Stimulated activated CD8-positive, alpha-beta memory T cell treated with anti-CD3 and anti-CD28 coated beads, Interleukin-7, amount 100 ng/mL, for 24 hours (primary cell): Measurements from ENCODE around the gene LUZP2.

Experiments
- DNase-seq: peaks from one replicate; pipeline ENCODE4 v3.0.0-alpha.2; 2020; ENCODE audit warnings: low read depth

The LUZP2 gene

DNA sequence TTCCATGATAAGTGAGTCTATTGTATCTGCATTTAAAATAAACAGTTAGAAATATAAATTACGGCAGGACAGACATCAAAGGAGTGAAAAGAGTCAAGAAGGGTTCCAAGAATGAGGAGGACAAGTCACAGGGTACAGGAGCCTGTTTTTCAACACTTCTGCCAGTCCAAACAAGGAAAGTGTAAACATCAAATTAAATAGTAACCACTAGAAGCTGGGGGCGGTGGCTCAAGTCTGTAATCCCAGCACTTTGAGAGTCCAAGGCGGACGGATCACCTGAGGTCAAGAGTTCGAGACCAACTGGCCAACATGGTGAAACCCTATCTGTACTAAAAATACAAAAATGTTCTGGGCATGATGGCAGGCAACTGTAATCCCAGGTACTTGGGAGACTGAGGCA lies 219.6 kb downstream of the LUZP2 start:
- DNase-seq, result no peak

DNA sequence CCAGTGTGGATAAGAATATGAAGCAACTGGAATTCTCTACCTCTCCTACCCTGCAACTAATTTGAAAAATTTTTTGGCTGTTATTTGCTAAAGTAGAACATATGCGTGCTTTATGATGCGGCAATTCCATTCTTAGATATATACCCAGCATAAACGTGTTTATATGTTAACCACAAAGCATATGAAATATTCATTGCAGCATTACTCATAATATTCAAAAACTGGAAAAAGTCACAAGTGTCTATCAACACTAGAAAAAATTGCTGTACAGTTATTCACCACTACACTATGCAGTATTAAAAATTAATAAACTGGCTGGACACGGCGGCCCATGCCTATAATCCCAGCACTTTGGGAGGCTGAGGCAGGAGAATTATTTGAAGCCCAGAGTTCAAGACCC lies 226.4 kb downstream of the LUZP2 start:
- no peak for DNase-seq

DNA sequence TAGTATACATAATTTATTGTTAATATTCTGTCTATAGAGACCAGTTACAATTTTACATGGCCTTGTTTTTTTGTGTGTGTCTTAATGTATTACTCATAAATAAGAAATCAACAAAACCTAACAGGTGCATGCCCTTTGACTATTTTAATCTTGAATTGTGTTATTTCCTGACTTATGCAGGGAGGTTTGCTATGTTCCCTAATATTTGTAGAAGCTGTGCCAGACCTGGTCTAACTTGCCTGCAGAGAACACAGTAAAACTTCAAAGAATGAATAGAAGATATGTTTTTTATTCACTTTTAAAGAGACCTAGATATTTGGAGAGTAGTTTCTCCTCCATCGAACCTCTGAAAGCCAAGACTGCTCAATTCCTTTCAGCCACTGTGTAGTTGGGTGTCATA lies 234.7 kb downstream of the LUZP2 start:
- DNase-seq, result no peak

DNA sequence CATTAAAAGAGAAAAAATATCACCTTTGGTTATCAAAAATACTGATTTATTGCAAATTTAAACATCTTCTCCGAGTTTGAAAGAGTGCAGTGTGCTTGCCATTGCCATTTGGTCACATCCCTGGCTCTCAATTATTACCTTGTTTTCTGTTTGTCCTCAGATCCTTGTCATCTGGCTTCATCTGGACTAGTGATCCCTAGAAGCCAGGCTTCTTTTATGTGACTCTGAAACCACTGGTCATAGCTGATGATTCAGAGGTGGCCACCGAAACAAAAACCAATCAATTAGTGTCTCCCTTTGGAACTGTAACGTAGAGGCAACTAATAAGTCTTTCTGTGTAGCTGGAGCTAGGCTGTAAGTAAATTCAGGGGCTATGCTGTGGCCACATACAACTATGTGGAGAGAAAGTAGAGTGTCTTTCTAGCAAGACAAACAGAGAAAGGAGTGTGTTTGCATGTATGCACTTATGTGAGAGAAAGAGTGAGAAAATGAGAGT lies 237.9 kb downstream of the LUZP2 start:
- DNase-seq, result no peak

DNA sequence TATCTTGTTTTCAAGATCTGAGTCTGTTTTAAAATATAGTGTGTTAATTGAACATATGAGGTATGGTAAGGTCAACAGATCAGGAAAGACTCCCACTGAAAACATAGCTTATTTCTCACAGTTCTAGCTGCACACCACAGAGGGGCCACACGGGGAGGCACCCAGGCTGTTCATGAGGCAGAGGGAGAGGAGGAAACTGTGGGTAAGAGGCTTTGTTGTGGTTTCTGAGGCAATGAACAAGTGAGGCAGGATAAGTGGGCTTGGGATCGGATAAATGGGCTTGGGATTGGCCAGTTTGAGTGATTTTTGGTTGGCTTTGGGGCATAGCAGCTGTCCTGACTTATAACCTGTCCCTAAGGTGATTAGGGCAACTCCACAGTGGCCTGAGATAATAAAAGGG lies 242.1 kb downstream of the LUZP2 start:
- DNase-seq, result no peak

DNA sequence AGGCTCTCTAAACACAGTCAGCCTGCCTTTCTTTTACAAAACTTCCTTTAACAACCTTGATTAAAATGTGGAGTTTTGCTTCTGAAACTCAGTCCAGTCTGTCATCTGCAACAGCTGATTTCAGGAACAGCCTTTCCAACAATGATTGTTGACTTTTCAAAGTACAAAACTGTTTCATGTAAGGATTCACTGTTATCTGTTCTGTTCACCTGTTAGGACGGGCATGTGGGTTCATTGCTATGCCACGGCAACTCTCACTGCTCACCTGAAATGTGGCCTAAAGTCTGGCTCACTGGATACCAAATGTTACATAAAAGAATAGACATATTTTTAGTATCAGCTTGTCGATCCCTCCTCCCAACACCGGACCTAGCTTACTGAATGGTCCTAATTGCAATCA lies 242.8 kb downstream of the LUZP2 start:
- DNase-seq, result no peak

DNA sequence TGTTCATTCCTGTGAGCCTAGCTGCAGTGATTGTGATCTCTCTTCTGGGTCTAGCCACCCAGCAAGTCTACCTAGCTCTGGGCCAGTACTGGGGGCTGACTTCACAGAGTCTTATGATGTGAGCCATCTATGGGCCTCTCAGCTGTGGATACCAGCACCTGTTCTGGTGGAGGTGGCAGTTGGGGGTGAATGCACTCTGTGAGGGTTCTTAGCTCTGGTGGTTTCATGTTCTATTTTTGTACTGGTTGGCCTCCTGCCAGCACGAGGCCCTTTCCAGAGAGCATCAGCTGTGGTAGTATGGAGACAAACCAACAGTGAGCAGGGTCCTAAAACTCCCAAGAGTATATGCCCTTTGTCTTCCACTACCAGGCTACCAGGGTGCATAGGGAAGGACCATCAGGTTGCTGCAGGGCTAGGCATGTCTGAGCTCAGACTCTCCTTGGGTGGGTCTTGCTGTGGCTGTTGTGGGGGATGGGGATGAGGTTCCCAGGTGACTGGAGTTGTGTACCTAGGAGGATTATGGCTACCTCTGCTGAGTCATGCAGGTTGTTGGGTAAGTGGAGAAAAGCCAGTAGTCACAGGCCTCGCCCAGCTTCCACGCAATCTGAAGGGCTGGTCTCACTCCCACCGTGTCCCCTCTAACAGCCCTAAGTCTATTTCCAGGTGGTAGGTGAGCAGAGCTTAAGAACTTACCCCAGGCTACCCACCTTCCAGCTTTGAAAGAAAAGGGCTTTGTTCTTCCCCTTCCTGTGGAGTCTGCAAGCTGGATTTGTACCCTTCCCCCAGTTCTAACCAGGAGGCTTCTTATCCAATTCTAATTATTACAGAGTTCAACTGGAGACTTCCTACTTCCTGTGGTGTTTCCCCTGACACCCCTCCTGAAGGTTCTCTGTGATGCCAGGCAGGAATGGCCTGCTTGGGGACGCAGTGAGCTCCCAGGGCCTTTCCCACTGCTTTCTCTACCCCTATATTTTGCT lies 250.7 kb downstream of the LUZP2 start:
- no peak for DNase-seq

DNA sequence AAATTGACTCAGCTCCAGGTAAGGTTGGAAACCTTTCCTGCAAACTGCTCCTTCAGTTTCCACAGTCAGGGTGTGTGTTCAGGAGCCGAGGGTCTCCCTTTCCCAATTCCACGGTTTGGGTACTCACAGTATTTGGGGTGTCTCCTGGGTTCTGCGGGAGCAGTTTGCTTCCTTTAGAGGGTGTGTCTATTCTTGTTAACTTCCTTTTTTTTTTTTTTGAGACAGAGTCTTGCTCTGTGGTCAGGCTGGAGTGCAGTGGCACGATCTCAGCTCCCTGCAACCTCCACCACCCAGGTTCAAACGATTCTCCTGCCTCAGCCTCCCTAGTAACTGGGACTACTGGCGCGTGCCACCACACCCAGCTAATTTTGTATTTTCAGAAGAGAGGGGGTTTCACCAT lies 251.4 kb downstream of the LUZP2 start:
- DNase-seq, result no peak

DNA sequence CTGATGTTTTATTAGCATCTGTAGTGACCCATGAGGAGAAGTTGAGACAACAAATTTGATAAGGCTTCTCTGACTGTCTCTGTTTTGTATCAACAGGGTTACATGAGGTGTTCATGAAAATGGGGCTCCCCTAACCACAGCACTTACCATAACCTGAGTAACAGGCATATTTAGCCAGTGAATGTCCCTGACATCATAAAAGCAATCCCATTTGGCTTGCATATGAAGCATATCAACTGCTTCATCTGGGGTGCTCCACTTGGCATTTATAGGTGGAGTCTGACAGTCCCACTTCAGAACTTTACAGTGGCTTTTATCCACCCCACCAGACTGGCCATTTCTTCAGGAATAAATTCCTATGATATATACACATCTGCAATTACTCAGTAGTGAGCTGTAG lies 257.6 kb downstream of the LUZP2 start:
- no peak for DNase-seq

DNA sequence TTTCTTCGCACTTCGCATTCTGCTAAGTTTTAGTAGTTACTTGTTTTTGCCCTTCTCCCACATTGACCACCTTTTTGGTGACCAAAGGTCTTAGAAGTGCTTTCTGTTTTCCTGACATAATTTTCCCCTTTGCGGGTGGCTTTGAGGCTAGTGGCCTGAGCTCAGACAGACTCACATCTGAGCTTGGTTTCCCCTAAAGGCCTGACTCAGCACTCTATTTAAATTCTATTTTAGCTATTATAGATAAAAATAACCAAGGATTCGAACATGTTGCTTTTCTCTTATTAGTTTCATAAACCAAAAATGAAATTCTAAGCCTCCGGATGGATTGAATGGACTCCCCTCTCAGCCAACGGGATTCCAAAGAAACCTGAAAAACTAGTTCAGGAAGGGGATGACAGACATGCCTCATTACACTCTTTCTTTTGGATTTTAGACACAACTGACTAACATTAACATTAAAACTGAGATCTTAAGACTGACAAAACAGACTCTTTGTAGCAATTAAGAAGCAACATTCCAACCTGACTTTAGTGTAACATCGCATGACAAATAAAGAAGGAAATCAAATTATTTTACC lies 258.5 kb downstream of the LUZP2 start:
- DNase-seq, result no peak

DNA sequence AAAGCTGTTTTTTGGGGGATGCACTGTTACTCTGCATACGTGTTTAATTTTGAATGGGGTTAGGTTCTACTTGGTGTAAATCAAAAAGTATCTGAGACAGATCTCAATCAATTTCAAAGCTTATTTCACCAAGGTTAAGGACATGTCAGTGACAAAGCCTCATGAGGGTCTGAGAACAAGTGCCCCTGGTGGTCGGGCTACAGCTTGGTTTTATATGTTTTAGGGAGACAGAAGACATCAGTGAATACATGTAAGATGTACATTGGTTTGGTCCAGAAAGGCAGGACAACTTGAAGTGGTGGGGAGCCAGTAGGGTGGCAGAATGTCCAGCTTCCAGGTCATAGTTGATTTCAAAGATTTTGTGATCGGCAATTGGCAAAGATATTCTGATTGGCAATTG lies 262.9 kb downstream of the LUZP2 start:
- DNase-seq, result no peak

DNA sequence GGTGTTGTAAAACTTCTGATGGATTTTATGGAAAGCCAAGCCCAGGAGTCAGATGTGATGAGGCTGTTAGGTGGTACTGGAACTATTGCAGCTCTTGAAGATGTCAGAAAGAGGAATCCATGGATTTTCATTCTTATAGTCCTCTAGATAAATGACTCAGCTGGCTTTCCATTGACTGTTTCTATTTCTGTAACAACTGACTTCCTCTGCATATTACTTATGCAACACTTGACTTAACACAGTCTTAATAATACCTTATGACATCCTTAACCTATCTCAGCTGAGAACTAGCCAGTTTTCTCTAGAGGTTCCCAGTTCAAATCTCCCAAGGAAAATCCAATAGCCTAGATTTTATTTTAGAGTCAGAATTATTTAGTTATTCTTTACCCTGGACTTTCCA lies 263.8 kb downstream of the LUZP2 start:
- DNase-seq, result no peak

DNA sequence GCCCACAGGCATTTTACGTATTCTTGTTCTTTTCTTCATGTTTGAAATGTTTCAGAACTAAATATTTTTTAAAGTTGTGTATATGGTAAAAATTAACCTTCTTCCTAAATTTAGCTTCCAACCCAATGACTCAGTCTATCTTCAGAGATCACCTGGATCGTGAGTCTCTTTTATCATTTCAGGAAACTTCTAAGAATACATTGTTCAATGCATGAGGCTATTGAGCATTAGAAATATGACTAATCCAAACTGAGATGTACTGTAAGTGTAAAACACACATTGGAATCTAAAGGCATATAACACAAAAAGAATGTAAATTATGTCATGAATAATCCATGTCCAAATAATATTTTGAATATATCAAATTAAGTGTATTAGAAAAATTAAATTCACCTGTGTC lies 265.2 kb downstream of the LUZP2 start:
- DNase-seq, result no peak

DNA sequence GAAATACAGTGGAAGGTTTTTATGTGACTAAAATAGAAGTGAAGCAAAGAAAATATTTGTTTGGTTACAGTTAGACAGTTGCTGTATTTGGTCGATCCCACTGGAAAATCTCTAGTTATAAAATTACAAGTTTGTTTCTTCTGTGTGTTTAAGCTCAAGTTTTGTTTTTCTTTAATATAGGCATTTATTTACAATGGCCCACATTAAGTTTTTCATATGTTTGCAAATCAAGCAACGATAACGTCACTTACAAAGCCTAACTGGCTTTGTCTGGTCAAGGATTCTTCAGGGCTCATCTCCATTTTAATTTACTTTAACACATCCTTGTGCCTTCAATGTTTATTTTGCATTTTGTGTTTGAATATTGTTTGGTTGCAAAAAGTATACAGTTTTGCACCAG lies 270.6 kb downstream of the LUZP2 start:
- no peak for DNase-seq

DNA sequence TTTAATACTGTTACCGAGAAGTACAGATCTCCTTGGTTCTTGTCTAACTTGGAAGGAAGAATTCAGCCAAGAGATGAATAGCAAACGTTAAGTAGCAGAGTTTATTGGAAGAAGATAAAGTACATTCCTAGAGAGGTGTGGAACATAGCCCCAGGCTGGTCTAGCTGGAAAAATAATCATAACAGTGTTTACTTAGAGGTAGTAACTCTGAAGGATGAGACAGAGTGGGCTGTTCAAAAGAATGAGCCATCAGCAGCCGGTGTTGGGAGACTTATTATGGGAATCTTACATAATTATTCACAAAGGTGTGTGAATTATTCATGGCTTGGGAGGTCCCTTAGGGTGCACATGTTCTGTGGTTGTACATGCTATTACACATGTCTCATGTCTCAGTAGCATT lies 276.5 kb downstream of the LUZP2 start:
- DNase-seq, result no peak

DNA sequence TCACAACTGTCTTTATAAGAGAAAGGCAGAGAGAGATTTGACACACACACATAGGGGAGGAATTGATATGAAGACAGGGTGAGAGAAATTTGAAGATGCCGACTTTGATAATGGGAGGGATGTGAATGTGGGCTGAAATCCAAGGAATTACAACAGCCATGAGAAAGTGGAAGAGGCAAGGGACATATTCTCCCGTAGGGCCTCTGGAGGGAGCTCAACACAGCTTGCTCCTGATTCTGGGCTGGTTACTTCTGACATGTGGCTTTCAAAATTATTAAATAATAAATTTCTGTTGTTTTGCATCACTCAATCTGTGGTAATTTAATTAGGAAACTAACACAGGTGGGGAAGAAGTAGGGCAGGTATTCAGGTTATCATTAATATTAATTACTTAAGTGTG lies 282.9 kb downstream of the LUZP2 start:
- DNase-seq, result no peak

DNA sequence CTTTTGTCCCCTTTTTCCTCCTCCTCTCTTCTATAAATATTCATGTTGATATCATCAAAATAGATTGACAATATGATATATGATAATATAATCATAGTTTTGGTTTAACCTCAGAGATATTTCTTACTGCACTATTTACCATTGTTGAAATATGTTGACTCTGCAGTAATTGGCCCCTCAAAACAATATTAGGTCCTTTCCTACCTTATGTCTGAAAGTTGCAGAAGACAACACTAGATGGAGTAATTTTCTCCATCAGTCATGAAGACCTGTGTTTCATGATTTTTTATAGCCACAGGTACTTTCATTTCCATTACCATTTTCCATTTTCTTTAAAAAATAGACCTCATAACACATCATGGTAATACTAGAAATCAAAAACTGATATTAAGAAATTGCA lies 284.4 kb downstream of the LUZP2 start:
- DNase-seq, result no peak

DNA sequence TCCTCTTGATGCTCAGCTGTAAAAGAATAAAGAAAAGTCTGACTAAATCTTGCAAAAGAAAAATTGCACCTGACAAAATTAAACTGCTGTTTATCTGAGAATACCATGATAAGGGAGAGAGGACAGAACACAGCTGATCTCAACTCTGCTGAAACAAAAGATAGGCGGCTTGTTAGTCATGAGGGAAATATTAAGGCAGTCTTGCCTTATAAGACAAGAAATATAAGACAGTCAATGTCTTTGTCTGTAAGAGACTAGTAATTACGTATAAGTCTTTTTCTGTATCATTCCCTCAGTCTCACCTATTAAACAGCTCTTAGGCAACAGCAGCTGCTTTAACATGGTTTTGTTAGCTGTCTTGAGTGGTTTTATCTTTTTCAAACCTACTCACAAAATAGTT lies 296.6 kb downstream of the LUZP2 start:
- DNase-seq, result no peak

DNA sequence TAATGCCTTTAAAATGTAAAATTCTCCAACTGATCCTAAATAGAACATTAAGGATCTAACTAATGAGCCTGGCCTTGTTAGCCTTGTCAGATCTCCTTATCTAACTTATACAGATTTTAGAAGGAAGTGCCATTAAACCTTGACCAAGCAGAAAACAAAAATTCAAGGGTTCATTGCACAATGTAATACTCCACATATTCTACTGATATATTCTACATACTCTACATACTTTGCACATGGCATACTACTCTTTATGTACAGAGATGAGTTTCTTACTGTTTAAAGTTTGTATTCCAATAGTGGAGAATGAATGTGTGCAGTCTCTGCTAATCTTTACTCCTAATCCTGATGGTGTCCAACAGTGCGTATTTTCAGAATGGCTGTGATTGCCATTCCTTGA lies 297.2 kb downstream of the LUZP2 start:
- DNase-seq, result no peak

DNA sequence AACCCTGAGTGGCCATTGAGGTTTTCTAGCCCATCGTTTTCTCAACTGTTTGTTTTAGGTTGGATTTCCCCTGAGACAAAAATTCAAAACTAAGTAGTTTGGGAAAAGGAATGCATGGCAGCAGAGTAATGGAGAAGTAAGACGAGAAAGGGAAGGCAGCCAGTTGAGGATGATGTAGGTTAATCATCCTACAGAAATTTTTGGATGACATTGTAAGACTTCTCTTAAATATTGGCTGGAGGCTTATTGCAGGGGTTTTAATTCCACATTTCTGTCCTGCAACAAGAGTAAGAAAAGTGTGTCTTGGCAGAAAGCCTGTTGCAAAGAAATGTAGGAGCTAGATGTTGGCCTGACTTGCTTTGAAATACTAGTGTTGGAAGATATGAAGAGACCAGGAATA lies 308.8 kb downstream of the LUZP2 start:
- DNase-seq, result no peak

DNA sequence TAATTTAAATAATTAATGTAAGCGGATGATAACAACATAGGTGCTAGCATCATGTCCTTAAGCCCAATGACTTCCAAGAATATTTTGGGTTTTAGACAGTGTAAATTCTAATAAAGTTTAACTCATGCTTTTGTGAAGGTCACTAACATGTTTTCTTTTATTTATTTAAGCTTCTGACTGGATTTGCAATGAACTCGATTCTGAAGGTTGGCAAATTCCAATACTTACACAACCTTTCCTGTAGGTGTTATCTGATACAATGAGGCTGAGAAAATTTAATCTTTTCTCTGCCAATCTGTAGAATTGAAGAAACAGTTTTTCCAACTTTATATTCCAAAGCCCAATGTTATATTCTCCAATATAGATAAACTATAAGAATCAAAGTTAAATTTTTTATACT lies 311.3 kb downstream of the LUZP2 start:
- DNase-seq, result no peak

DNA sequence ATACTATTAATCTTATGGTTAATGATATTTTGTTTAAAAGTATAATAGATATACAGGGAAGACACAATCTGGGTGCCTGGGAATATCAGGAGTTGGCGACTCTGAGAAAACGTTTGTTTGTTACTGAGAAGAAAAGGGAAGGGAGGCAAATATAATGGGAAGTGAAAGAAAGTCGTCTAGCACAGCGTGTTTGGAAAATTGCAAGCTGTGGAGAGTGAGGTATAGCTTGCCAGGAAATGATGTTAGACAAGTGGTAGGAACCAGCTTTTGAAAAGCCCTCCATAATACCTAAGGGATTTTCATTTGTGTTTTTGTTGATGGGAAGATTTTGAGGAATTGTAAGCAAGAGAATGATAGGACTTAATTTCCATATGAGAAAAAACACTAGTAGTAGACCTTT lies 322.2 kb downstream of the LUZP2 start:
- DNase-seq, result no peak

DNA sequence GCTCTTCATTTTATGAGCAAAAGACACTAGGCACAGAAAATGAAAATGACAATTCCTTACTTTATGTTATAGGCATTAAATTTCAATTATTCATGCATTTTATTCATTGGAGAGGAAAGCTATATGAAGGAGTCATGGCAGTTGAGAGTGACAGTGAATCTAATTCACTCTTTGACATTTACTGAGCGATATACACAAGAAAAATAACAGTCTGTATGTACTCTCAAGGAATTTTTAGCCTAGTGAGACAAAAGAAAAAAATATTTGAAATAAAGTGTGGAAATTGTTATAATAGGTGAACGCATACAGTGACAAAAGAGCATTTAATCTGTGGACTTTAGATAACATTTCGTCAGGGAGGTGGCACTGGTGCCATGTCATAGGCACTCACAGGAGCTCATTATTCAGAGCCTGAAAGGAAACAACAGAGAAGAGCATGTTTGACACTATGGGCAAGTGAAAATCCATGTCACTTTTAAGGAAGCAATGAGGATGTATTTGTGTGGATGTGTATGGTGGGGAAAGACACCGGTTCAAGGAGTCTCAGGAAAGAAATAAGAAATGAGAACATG lies 323.1 kb downstream of the LUZP2 start:
- no peak for DNase-seq
